Measurements from ENCODE around the gene OGFOD2.
A peak's percentile ranks its signal among the peaks of the same experiment; 100 is the strongest.

Gene OGFOD2

GRCh38 chr12:122977655-122978392 is 2.8 kb downstream of the OGFOD2 start:
- DNase-seq, result no peak

- no peak for DNase-seq
These were observed 3.5 kb downstream of the OGFOD2 start for GRCh38 chr12:122978507-122978955.

- no peak for DNase-seq
These were observed 4.2 kb downstream of the OGFOD2 start for GRCh38 chr12:122979001-122979907.

- no peak for DNase-seq
These were observed 4.8 kb downstream of the OGFOD2 start for GRCh38 chr12:122979908-122980182.

DNA sequence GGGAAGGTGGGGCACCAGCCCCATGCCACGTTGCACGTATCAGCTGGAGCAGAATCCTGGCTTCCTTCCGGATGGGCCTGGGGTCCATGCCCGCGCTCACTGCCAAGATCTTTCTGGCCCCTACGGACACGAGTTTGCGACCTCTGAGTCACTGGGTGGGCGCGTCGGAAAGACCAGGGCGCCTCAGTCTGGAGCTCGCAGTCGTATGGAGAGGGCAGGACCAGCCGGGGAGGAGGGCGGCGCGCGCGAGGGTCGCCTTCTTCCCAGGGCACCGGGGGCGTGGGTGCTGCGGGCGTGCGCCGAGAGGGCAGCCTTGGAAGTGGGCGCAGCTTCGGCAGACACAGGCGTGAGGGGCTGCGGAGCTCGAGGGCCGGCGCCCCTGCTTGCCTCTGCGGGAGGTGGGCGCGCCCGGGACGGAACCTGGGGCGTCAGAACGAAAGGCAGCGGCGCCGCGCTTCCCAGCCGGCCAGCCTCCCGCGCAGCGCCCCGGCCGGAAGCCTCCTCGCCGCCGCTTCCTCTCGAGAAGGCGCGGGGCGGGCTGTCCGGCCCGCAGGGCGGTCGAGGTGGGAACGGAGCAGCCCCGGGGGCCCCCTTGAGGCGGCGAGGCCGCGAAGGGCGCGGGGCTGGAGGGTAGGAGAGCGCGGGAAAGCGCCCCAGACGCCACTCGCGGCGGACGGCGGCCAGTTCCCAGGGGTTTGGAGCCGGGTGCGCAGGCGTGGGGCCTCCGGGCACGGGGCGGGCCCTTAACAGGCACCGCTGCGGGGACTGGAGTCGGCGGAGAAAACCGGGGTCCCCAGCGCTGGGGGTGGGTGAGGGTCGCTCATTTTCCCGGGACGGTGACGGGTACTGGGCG is 5.4 kb downstream of the OGFOD2 start, which contains the start of gene ARL6IP4:
Gene ARL6IP4, plus strand, starts transcription at position 499 of the 853 bp plus-strand sequence. CDS start 459 bp downstream, outside the sequence.
- DNase-seq, result peak in 1 of 2 experiments; percentile 36

- no peak for DNase-seq
These were observed 6.0 kb downstream of the OGFOD2 start for GRCh38 chr12:122981036-122981471.

GRCh38 chr12:122981587-122982476 is 6.8 kb downstream of the OGFOD2 start:
- DNase-seq, result no peak

DNA sequence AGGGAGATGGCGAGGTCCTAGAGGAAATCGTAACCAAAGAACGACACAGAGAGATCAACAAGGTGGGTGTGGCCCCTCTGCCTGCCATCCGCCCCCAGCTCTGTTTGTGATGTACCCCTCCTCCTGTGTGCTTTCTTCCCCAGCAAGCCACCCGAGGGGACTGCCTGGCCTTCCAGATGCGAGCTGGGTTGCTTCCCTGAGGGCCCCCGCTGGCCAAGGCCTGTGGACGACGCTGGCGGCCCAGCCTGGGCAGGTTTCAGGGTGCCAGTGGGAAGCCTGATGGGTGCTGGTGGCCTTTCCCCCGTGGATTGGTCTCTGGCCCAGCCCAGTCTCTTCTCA is 7.4 kb downstream of the OGFOD2 start:
- no peak for DNase-seq

- no peak for DNase-seq
These were observed 8.1 kb downstream of the OGFOD2 start for GRCh38 chr12:122982963-122983788.

- no peak for DNase-seq
These were observed 8.9 kb downstream of the OGFOD2 start for GRCh38 chr12:122983789-122984515.

GRCh38 chr12:122984612-122985337 is 9.7 kb downstream of the OGFOD2 start:
- no peak for DNase-seq

GRCh38 chr12:122985338-122986257 is 10.6 kb downstream of the OGFOD2 start:
- no peak for DNase-seq

GRCh38 chr12:122986258-122986871 is 11.3 kb downstream of the OGFOD2 start:
- DNase-seq, result no peak

DNA sequence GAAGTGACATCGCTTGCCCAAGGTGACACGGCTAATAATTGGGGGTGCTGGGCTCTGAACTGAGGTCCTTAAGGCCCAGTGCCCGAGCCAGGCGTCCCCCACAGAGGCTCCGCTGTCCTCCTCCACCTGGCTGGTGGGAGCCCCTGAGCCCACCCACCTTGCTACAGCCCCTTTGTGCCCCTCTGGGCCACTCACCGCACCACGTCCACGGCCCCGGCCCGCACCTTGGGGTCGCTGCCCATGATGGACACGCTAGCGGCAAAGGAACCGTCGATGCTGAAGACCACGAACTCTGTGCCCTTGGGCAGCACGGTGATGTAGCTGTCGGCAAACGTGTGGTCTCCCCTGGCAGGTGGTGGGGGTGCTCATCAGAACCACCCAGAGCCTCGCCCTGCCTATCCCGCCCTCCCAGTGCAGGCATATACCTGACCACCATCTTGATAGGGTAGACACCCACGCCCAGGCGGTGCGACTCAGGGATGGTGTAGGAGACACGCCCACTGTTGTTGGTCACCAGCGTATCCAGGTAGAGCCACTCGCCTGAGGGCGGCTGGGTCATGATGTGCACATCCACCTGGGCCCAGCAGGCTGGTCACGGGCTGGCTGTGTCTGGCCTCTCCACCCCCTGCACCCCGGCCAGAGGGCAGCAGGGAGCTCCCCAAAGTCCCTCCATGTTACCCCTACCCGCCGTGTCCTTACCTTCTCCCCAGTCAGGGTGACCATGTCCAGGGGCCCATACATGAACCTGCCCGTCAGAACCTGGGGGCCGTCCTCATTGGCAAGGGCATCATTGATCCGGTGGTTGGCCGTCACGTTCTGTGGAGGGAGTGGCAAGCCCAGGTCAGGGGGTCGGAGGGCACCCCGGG is 12.3 kb downstream of the OGFOD2 start:
- no peak for DNase-seq

- DNase-seq, result no peak
These were observed 13.0 kb downstream of the OGFOD2 start for GRCh38 chr12:122988036-122988435.

GRCh38 chr12:122988612-122989212 is 13.7 kb downstream of the OGFOD2 start:
- DNase-seq, result no peak

Measured in SW 1271 (cell line).